GM21526 (cell line): Measurements from ENCODE around the gene CEBPB.
"Not testable (repeated sequence)": the region's sequence is repeated elsewhere in the genome, so short reads cannot be mapped to it uniquely, and the experiment has no call there.

Experiments used
- ATAC-seq: cut with Tn5 transposase; IDR thresholded peaks from one replicate; pipeline ENCODE4 v1.9.1; 2021; ENCODE audit warnings: moderate library complexity; ENCODE audit not compliant: unreplicated experiment, low FRiP score

CEBPB gene

DNA sequence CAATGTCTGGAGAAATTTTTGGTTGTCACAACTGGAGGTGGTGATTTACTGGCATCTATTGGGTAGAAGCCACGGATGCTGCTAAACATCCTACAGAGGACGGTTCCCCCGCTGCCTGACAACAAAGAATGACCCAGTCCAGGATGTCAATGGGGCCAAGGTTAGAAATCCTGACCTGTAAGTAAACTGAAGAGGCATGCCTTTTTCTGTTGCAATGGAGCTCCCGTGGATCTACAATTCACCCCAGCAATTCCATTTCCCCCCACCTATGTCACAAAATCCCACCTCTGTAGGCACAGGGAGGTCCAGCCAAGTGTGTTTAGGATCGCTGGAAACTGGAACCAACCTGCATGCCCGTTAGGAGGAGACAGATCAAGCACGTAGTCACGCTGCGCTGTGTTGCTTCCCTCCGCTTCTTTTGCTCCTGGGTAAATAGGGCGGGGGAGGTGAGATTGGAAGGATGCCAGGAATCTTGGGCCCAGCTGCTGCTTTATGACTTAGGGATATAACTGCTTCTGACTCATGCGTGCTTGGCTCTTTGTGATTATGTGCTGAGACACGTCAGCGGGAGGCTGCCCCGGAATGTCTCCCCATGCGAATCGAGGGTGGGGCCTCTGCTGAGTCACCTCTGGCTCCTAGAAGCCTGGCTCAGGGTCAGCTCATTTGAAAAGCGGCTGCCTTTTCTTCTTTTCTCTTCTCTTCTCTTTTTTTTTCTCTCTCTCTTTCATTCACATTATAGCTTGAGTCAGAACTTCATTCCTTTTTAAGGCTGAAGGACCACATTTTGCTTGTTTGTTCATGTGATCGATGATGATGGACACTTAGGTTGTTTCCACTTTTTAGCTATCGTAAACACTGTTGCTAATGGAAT is 24.7 kb upstream of the CEBPB start:
- ATAC-seq: peak; percentile 74

DNA sequence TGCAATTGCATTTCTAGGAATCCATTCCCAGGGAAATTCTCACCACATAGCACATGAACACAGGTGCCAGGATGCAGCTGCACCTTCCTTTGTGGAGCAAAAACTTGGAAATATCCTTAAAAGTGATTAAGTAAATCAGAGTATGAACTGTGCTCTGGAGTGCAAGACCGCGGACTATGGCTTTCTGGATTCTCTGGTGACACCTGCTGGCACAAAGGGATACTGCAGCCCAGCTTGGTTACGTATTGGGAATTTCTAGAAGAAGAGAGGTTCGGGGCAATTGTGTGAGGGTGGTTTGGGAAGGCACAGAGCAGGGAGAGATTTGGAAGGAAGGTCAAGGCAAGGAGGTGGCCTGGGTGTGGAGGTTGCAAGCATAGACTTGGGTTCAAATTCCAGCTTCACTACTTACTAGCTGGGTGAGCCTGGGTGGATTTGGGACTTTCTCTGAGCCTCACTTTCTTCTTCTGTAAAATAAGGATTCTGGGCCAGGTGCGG is 21.3 kb upstream of the CEBPB start:
- ATAC-seq: no peak

DNA sequence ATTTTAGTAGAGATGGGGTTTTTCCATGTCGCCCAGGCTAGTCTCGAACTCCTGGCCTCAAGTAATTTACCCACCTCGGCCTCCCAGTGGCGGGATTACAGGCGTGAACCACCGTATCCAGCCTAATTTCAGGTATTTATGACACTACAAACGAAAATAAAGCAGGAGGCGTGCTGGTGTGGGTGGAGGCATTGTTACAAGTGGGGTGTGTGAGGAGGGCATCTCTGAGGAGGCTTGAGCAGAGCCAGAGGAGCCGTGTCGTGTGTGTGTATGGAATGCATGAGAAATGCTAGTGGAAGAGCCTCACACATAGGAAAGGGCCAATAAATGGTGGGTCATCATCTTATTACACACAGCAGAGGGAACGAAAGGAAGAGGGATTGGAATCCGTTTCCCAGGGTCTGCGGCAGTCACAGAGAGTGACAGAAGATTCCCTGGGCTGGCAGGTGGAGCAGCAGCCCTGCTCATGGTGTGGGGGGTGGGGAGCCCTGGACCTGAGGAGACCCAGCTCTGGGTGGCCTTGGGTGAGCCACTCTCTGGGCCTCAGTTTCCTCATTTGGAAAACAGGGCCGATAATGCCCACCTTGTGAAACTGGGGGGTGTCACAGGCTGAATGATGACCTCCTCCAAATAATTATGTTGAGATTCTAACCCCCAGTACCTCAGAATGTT is 19.9 kb upstream of the CEBPB start:
- ATAC-seq: no peak

DNA sequence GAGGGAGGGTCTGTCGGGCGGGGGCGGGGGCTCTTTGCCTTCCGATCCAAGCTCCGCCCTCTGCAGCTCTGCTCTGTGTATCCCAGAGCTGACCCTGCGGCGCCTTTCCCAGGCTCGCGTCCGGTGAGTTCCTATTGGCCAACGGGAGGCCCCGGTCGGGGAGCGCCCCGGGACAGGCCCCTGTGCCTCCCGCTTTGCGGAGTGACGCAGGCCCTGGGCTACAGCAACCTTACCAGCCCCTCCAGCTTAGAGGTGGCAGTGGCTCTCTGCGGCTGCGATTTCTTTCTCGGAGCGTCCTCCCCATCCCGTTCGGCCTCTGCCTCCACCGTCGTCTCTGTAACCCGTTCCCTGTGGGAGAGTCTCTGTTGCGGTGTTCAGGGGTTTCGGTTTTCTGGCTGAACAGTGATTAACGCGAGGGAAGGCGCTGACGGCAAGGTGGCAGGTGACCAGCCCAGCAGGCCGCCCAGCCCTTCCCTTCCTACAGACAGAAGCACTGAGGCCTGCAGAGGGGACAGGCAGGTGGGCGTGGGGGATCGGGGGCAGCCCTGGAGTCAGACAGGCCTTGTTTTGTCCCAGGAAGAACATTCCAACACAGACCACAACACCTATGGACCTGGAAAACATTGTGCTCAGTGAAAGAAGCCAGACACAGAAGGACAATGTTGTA is 18.1 kb upstream of the CEBPB start:
- no peak for ATAC-seq

DNA sequence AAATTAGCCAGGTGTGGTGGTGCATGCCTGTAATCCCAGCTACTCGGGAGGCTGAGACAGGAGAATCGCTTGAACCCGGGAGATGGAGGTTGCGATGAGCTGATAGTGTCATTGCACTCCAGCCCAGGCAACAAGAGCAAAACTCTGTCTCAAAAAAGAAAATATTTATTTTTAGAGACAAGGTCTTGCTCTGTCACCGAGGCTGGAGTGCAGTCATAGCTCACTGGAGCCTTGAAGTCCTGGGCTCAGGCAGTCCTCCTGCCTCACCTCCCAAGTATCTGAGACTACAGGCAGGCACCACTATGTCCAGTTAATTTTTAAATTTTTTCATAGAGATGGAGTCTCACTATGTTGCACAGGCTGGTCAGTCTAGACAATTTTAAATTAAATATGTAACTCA is 16.2 kb upstream of the CEBPB start:
- ATAC-seq: no peak

DNA sequence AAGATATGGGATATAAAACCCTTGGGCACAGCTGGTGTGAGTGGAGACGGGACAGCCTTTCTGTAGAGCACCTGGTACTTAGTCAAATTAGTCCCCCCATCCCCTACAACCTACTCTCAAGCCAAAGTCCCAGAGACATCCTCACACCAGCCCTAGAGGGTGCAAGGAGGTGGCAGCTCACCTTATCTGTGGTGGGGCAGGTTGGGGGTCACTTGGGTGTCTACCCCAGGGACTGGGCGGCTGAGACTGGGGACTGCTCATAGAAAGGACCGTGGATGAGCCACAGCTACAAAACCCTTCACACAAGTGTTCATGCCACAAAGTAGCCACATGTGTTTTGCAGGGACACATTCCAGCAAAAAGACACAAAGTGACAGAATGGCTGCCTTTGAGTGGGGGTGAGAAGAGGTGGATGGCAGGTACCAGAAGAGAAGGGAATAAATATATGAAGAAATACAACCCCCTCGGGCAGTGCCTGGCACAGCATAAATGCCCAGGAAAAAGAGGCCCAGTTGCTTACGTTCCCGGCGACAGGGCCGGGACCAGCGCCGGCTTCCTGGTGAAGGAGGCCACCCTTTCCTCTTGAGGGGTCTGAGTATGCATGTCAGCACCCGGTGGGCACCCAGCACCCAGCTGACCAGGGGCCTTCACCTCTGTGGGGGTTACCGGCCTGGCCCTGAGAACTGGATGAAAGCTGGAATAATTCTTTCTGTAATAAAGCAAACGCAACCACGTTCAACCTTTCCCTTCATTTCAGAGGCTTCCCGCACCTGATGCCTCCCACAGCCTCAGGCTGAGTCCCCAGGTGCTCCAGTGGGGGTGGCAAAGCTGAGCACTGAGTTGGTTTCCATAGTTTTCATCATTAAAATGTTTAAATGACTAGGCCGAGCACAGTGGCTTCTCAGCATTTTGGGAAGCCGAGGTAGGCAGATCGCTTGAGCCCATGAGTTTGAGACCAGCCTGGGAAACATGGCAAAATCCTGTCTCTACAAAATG is 14.4 kb upstream of the CEBPB start:
- ATAC-seq: no peak

DNA sequence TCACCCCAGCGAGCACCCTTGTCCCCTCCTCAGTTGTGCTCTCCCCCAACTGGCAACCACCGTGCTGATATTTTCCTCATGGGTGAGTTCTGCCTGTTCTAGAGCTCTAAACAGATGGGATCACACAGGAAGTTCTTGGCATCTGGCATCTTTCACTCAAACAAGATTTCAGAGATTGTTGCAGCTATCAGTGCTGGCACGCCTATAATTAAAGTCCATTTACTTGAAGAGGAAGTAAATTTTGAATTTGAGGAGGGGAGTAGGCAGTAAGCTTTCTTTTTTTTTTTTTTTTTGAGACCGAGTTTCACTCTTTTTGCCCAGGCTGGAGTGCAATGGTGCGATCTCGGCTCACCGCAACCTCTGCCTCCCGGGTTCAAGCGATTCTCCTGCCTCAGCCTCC is 12.0 kb upstream of the CEBPB start:
- not testable (repeated sequence) for ATAC-seq

DNA sequence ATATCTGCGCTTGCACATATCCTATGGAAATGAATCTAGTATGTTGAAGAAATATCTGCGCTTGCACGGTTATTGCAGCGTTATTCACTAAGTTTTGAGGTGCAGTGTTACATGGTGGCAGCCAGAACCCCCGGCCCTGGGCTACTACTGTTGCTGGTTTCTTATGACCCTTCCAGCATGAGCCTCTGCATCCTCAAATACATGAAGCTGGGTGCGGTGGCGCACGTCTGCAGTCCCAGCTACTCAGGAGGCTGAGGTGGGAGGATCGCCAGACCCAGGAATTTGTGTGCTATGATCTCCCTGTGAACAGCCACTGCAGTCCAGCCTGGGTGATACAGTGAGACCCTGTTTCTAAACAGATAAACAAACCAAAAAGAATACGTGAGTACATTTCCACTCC is 9.3 kb upstream of the CEBPB start:
- no peak for ATAC-seq

DNA sequence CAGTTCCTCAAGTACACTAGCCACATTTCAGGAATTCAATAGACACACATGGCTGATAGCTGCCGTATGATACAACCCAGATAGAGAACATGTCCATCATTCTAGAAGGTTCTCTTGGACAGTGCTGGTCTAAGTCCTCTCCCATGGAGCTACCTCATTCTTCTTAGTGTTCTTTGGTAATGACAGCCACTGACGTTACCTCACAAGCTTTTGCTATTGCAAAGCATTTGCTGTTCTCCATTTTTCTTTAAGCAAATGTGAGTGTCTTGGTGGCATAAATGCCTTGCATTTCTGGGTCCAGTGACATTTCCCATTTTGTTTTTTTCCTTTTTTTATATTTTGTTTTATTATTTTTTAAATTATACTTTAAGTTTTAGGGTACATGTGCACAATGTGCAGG is 8.3 kb upstream of the CEBPB start:
- no peak for ATAC-seq

DNA sequence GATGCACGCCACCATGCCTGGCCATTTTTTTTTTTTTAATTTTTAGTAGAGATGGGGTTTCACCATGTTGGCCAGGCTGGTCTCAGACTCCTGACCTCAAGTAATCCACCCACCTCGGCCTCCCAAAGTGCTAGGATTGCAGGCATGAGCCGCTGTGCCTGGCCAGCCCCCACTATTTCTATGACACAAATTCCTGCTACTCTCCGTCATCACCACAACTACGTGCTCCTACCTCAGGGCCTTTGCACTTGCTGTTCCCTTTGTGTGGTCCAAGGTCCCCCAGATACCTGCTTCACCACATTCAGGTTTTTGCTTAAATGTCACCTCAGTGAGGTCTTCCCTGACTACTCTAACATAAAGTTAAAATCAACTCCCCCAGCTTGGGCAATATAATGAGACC is 5.2 kb upstream of the CEBPB start:
- no peak for ATAC-seq

DNA sequence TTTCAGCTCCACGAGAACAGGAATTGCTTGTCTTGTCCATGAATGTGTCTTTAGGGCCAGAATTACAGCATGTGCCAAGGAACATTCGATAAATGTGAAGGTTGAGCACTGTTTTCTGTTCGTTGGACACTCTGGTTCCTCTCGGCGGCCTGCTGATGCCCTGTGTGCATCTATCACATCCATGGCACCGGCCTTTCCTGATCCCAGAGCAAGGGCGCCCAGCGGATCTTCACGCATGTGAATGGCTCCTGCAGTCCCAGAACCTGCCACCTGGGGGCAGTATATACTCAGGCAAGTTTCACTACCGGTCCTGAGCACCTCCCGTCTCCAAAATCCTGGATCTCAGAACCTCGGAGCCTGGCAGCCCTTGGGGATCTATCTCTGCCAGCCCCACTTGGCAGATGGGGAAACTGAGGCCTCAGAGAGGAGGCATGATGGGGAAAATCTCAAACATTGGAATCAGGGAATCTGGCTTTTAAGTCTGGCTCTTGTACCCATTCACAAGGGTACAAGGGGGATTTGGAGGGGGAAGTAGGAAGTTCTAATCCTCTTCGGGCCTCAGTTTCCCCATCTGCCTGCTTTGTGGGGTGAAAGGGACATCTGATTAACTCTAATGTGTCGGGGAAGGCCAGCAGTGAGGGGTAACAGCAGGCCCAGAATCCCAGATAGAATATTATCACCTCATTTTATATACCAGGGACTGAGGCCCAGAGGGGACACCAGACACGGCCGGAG is 4.3 kb upstream of the CEBPB start:
- no peak for ATAC-seq

DNA sequence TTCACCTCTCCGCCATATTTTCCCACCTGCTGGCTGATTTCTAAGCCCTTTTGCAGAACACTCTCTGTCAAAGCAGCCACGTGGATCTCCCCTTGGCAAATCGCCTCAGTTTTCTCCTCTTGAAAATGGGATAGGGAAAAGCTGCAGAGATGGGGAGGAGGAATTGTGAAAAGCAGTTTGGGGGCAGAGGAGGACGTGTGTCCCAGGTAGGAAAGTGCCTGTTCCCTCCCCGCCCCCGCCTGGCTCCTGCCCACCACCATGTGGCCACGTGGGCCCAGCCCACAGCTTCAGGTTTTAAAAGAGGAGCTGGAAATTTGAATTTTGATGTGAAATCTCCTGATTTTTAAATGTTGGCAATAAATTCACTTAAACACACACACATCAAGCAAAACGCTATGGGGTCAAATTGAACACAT is 3.6 kb upstream of the CEBPB start:
- ATAC-seq: no peak

DNA sequence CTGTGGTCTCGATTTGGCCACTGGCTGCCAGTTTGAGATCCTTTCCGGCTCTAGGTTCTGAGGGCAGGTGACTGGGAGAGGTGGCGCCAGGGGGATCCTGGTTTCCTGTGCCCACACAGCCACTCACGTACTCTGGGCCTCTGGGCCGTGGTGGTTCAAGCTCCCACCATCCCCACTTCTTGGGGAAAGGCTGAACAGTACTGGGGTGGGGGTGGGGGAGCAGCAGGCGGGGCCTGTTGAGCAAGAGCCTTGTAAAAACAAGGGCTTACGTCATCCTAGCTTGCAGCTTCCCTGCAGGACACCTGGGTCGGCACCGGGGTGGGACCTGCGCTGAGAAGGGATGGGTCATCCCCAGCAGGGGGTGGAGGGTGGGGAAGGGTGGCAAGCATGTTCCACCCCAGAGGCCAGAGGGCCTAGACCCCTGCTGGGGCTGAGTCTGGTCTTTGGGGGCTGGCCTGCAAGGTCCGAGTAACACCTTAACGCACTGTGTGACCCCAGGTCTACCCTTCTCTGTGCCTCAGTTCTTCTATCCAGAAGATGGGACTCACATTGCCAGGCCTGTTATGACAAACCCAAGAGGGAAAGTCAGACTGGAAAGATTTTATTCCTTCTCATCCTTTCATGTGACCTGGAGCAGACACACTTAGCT is 3.1 kb upstream of the CEBPB start:
- ATAC-seq: no peak

DNA sequence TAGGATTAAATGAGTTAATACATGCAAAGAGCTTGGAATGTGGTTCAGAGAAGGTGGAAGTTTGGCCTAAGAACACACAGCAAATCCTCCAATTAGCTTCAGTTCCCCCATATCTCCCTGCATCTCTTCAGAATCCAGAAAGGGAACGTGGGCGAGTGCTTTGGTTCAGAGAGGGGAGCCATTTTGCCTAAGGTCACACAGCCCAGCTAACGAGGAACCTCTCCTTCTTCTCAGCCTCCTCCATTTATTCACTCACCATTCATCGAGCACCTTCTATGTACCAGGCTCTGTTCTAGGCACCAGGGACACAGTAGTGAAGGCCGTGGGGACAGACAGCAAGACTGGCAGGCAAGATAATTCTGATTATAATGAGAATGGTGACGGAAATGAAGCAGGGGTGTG is 2.3 kb upstream of the CEBPB start:
- ATAC-seq: no peak

DNA sequence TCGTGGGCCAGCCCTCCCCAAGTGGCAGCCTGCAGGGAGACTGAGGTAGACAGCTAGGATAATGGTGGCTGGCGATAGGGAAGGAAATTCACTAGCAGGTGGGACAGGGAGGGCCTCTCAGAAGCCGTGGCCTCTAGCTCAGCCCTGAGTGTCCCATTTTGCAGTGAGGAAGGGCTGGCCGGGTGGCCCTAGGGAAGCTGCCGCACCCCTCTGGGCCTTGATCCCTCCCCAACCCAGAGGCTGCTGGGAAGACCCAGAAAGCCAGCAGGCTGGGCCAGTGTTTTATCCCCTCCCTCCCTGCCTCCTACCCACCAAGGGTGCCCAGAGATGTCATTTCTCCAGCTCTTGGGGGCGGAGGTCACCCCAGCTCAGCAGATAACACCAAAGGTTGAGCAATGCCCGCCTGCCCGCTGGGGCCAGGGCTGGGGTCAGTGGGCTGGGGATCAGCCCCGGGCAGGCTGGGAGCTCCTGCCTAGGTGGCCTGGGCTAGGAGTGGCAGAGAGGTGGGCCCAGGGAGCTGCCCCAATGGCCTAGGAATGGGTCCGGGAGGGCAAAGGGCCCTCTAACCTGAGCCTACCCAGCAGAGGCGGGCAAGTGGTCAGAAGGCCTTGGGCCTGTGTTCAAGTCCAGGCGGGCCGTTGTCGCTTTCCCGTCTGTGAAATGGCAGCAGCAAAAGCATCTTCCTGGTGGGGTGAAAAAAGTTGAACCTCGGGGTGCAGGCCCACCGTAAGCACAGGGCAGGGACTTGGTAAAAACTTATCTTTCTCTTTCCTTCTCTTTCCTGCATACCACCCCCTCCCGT is 1.6 kb upstream of the CEBPB start:
- no peak for ATAC-seq

DNA sequence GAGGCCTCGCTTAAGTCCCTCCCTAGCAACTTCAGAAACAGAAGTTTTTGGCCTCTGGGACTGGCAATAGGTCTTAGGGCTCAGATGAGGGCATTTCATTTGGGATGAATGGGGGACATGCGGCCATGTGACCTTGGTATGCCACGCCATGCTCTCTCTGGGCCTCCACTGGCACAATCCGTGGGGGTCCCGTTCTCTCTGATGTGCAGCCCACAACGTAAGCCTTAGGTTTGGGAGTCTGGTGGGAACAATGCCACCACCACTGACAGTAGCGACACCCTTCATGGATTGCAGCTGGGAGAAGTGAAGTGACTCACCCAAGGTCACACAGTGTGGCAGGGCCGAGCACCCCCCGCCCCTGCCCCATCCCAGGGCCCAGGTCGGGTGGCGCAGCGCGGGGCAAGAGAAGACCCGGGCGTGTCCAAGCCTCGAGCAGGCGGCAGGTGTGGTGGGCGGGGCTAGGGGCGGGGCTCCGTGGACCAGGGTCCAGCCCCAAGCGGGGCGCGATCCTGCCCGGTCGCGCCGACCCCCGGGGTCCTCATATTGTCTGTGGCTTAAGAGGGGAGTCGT is 864 bp upstream of the CEBPB start:
- ATAC-seq: no peak

DNA sequence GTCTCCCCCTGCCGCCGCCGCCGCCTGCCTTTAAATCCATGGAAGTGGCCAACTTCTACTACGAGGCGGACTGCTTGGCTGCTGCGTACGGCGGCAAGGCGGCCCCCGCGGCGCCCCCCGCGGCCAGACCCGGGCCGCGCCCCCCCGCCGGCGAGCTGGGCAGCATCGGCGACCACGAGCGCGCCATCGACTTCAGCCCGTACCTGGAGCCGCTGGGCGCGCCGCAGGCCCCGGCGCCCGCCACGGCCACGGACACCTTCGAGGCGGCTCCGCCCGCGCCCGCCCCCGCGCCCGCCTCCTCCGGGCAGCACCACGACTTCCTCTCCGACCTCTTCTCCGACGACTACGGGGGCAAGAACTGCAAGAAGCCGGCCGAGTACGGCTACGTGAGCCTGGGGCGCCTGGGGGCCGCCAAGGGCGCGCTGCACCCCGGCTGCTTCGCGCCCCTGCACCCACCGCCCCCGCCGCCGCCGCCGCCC is 474 bp downstream of the CEBPB start:
- peak; percentile 23 for ATAC-seq
